IMR-90 (cell line): Measurements from ENCODE around the gene CHST10.

Experiments
- POLR2A ChIP-seq: IDR thresholded peaks from 2 replicates; pipeline ENCODE4 v1.6.1; 2012; ENCODE audit warnings: mild to moderate bottlenecking, low read depth, low read length
- RAD21 ChIP-seq: IDR thresholded peaks from 2 replicates; pipeline ENCODE4 v1.6.1; 2012; ENCODE audit warnings: low read length, improper control_type of control experiment
- RCOR1 ChIP-seq: IDR thresholded peaks from 2 replicates; pipeline ENCODE4 v1.6.1; 2012; ENCODE audit warnings: mild to moderate bottlenecking, low read length, improper control_type of control experiment; ENCODE audit not compliant: insufficient replicate concordance
- TF ChIP-seq, protein P1 (sequence below): conservative IDR thresholded peaks from 2 replicates; pipeline ENCODE4 v1.5.1; 2012; ENCODE audit warnings: mild to moderate bottlenecking, low read depth, low read length, improper control_type of control experiment

DNA sequence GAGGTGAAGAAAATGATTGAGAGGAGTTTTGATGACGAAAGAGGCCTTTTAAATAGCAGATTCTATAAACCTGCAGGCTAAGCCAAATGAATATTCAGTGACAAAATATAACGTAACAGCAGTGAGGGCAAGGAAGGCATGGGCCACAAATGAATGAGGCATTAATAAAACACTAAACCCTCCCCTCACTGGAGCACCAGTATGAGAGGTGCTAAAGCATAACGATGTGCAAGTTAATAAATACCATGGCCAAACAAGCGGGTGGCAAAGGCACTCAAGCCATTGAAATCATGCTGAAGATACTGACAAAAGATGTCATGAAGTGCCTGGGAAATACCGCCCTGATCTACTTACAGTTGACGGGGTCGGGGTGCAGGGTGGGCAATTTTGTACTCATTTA lies 64.9 kb downstream of the CHST10 start:
- TF ChIP-seq, protein P1, sequence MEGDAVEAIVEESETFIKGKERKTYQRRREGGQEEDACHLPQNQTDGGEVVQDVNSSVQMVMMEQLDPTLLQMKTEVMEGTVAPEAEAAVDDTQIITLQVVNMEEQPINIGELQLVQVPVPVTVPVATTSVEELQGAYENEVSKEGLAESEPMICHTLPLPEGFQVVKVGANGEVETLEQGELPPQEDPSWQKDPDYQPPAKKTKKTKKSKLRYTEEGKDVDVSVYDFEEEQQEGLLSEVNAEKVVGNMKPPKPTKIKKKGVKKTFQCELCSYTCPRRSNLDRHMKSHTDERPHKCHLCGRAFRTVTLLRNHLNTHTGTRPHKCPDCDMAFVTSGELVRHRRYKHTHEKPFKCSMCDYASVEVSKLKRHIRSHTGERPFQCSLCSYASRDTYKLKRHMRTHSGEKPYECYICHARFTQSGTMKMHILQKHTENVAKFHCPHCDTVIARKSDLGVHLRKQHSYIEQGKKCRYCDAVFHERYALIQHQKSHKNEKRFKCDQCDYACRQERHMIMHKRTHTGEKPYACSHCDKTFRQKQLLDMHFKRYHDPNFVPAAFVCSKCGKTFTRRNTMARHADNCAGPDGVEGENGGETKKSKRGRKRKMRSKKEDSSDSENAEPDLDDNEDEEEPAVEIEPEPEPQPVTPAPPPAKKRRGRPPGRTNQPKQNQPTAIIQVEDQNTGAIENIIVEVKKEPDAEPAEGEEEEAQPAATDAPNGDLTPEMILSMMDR = no peak
- TF ChIP-seq POLR2A (no peak), RAD21 (no peak), RCOR1 (no peak)
